BE2C (cell line): ENCODE results near the gene TRNP1.
"Not testable (repeated sequence)": the region's sequence is repeated elsewhere in the genome, so short reads cannot be mapped to it uniquely, and the experiment has no call there.

Source experiments
- DNase-seq: peaks from one replicate; pipeline ENCODE4 v3.0.0-alpha.2; 2020
- H3K27me3 ChIP-seq: fragments of 250-450 bp; sonication (Bioruptor Pico); 2 replicates; pipeline ENCODE4 v1.5.1; 2020; ENCODE audit warnings: mild to moderate bottlenecking
- H3K36me3 ChIP-seq: fragments of 250-450 bp; sonication (Bioruptor Pico); 2 replicates; pipeline ENCODE4 v1.5.1; 2020; ENCODE audit warnings: mild to moderate bottlenecking
- H3K4me1 ChIP-seq: fragments of 250-450 bp; sonication (Bioruptor Pico); 2 replicates; pipeline ENCODE4 v1.5.1; 2020
- H3K4me3 ChIP-seq: 2 replicates; pipeline ENCODE4 v1.5.1; 2011; ENCODE audit warnings: low read depth, low read length
- H3K9me3 ChIP-seq: fragments of 250-450 bp; sonication (Bioruptor Pico); 2 replicates; pipeline ENCODE4 v1.5.1; 2020
- TF ChIP-seq, protein P1 (sequence below): IDR thresholded peaks from 2 replicates; pipeline ENCODE4 v1.5.1; 2012; ENCODE audit warnings: mild to moderate bottlenecking, low read depth, low read length

TRNP1 gene

DNA sequence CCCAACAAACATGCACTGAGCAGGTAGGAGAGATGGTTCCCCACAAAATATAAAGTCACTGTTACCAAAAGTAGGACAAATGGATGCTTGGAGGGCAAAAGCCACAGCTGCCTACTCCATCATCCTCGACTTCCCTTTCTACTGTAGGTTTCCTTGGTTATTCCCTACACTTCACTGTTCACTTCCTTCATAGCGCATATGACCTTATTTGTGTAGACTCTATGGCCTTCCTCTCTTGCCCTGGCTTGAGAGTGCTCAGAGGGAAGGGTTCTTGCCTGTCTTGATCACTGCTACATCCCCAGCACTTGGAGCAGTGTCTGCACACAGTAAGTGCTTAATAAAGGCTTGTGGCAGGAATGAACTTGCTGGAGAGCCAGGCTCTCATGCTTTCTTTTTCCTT, 14.6 kb upstream of the TRNP1 start:
- Histone ChIP-seq H3K9me3 (no peaks in the 10 kb centered on the region), H3K36me3 (no peaks in the 10 kb centered on the region), H3K4me1 (no peaks in the 10 kb centered on the region), H3K4me3 (no peak overlapping the region), H3K27me3 (no peaks in the 10 kb centered on the region)
- no peak for DNase-seq
- TF ChIP-seq, protein P1, sequence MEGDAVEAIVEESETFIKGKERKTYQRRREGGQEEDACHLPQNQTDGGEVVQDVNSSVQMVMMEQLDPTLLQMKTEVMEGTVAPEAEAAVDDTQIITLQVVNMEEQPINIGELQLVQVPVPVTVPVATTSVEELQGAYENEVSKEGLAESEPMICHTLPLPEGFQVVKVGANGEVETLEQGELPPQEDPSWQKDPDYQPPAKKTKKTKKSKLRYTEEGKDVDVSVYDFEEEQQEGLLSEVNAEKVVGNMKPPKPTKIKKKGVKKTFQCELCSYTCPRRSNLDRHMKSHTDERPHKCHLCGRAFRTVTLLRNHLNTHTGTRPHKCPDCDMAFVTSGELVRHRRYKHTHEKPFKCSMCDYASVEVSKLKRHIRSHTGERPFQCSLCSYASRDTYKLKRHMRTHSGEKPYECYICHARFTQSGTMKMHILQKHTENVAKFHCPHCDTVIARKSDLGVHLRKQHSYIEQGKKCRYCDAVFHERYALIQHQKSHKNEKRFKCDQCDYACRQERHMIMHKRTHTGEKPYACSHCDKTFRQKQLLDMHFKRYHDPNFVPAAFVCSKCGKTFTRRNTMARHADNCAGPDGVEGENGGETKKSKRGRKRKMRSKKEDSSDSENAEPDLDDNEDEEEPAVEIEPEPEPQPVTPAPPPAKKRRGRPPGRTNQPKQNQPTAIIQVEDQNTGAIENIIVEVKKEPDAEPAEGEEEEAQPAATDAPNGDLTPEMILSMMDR = no peak

DNA sequence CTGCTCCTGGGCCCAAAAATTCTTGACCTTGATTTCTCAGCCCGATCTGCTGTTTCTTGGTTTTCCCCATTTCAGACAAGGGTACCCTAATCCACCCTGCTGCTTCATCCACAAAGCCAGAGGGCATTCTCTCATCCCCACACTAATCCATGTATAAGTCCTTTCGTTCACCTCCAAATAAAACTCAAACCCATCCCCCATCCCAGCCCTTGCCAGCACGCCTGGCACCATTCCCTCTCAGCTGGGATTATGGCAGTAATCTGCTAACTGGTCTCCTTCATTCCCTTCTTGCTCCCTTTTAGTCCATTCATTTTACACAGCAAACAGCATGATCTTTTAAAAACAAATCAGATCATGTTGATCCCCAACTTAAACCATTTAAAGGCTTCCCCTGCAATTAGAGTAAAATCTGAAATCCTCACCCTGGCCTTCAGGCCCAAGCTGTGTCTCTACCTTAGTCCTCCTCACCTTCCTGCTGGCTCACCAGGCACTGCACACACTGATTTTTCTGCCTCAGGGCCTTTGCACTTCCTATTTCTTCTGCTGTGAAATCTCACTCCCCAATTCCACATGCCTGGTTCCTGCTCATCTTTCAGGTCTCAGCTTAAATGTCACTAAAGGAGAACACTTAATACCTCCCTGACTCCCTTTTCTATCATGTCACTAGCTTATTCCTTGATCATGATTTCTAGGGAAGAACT, 12.2 kb upstream of the TRNP1 start:
- no peak overlapping the region for H3K4me3 ChIP-seq
- no peak for DNase-seq
- H3K4me1 ChIP-seq = no peaks in the 10 kb centered on the region
- no peaks in the 10 kb centered on the region for H3K36me3 ChIP-seq
- H3K27me3 ChIP-seq = no peaks in the 10 kb centered on the region
- TF ChIP-seq, protein P1 = no peak
- H3K9me3 ChIP-seq = no peaks in the 10 kb centered on the region

DNA sequence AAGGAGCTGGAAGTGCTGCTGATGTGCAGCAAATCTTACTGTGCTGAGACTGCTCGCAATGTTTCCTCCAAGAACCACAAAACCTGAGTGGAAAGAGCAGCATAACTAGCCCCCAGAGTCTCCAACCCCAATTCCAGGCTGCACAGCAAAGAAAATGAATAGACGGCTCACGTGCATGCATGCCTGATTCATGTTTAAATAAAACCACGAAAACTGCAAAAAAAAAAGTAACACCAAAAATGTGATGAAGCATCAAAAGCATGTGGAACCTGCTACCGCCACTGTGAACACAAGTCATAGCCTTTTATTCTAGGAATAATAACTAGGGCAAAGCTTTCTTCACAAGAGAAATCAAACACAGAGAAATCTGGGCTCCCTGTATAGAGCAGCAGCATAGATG, 9.6 kb upstream of the TRNP1 start:
- Histone ChIP-seq H3K27me3 (no peaks in the 10 kb centered on the region), H3K36me3 (no peaks in the 10 kb centered on the region), H3K4me3 (no peak overlapping the region), H3K9me3 (no peaks in the 10 kb centered on the region), H3K4me1 (no peaks in the 10 kb centered on the region)
- TF ChIP-seq, protein P1 = no peak
- DNase-seq = no peak

DNA sequence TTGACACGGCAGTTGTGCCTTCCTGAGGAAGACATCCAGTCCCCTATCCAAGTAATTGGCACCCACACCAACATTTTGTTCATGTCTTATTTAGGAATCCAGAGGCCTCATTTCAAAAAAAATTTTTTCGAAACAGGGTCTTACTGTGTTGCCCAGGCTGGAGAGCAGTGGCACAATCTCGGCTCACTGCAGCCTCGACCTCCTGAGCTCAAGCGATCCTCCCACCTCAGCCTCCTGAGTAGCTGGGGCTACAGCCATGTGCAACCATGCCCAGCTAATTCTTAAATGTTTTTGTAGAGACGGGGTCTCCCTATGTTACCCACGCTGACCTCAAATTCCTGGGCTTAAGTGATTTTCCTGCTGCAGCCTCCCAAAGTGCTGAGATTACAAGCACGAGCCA, 9.2 kb upstream of the TRNP1 start:
- no peak overlapping the region for H3K4me3 ChIP-seq
- no peaks in the 10 kb centered on the region for H3K36me3 ChIP-seq
- TF ChIP-seq, protein P1 = no peak
- H3K4me1 ChIP-seq = no peaks in the 10 kb centered on the region
- no peaks in the 10 kb centered on the region for H3K9me3 ChIP-seq
- no peaks in the 10 kb centered on the region for H3K27me3 ChIP-seq
- no peak for DNase-seq

DNA sequence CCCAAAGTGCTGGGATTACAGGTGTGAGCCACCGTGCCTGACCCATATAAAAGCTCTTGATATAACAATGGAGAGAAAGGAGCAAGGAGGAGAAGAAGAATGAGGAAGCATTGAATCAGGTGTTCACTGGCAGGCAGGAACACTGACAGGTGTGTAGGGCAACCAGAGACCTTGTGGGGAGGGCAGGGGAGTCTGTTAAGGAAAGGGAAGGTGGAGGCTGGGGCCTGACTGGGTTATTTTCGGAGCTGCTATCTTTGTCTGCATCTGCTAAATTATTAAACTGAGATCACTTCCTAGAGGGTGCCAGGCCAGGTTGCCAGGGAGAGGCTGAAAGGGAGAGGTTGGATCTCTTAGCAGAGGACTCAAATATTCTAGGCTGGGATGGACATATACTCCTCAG, 6.8 kb upstream of the TRNP1 start:
- Histone ChIP-seq H3K27me3 (peaks cover 1% of the 10 kb centered on the region), H3K4me3 (no peak overlapping the region), H3K4me1 (no peaks in the 10 kb centered on the region), H3K36me3 (no peaks in the 10 kb centered on the region), H3K9me3 (no peaks in the 10 kb centered on the region)
- TF ChIP-seq, protein P1 = no peak
- DNase-seq = no peak

DNA sequence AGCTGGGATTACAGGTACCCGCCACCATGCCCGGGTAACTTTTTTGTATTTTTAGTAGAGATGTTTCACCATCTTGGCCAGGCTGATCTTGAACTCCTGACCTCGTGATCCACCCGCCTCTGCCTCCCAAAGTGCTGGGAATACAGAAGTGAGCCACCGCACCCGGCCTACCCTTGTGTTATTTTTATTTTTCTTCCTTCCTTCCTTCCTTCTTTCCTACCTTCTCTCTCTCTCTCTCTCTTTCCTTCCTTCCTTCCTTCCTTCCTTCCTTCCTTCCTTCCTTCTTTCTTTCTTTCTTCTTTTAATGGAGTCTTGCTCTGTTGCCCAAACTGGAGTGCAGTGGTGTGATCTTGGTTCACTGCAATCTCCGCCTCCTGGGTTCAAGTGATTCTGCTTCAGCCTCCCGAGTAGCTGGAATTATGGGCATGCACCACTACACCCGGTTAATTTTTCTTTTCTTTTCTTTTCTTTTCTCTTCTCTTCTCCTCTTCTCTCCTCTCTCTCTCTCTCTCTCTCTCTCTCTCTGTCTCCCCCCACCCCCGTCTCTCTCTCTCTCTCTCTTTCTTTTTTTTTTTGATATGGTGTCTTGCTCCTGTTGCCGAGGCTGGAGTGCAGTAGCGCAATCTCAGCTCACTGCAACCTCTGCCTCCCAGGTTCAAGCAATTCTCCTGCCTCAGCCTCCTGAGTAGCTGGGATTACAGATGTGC, 3.9 kb upstream of the TRNP1 start:
- not testable (repeated sequence) for H3K36me3 ChIP-seq, H3K27me3 ChIP-seq, H3K9me3 ChIP-seq, H3K4me1 ChIP-seq, H3K4me3 ChIP-seq, DNase-seq
